HG02938 (cell line): Measurements from ENCODE around the gene ZDHHC8.

Source experiments
- ATAC-seq: cut with Tn5 transposase; IDR thresholded peaks from one replicate; pipeline ENCODE4 v1.9.1; 2021; ENCODE audit warnings: mild to moderate bottlenecking, moderate library complexity; ENCODE audit not compliant: unreplicated experiment

ZDHHC8 gene

GRCh38 chr22:20141186-20142077, 9.8 kb downstream of the ZDHHC8 start:
- no peak for ATAC-seq

DNA sequence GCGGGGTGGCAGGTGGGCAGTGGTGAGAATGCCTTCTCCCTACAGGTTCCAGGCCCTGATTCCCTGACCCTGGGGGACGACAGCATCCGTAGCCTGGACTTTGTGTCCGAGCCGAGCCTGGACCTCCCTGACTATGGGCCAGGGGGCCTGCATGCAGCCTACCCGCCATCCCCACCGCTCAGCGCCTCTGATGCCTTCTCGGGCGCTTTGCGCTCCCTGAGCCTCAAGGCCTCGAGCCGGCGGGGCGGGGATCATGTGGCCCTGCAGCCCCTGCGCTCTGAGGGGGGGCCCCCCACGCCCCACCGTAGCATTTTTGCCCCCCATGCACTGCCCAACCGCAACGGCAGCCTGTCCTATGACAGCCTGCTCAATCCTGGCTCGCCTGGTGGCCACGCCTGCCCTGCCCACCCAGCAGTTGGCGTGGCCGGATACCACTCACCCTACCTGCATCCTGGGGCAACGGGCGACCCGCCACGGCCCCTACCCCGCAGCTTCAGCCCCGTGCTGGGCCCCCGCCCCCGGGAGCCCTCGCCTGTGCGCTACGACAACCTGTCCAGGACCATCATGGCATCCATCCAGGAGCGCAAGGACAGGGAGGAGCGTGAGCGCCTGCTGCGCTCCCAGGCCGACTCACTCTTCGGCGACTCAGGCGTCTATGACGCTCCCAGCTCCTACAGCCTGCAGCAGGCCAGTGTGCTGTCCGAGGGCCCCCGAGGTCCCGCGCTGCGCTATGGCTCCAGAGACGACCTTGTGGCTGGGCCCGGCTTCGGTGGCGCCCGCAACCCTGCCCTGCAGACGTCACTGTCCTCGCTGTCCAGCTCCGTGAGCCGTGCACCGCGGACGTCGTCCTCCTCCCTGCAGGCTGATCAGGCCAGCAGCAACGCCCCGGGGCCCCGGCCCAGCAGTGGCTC, 11.4 kb downstream of the ZDHHC8 start:
- no peak for ATAC-seq

- no peak for ATAC-seq
These were observed 12.5 kb downstream of the ZDHHC8 start for GRCh38 chr22:20143883-20144665.

DNA sequence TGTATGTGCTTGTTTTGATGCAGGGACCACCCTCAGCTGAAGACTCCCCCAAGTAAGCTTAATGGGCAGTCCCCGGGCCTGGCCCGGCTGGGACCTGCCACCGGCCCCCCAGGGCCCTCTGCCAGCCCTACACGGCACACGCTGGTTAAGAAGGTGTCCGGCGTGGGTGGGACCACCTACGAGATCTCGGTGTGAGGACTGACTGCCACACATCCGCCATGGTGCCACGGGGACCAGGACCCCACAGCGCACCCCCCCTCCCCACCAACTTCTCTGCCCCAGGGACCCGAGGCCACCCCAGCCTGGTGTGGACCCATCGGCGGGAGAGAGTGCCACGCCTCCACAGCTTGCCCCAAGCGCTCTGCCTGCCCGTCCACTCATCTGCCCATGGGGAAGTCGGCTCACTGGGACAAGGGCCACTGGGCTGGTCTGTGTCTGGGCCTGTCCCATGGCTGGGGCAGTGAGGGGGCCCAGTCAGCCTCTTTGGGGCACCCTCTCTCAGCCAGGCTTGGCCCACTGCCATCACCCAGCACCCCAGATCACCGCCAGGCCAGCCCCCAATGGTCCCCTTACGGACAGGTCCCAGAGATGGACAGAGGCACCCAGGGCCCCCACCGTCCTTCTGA, 13.7 kb downstream of the ZDHHC8 start:
- ATAC-seq = no peak

- ATAC-seq = no peak
These were observed 14.2 kb downstream of the ZDHHC8 start for GRCh38 chr22:20145832-20146223.

GRCh38 chr22:20146777-20147176, 15.2 kb downstream of the ZDHHC8 start:
- no peak for ATAC-seq

DNA sequence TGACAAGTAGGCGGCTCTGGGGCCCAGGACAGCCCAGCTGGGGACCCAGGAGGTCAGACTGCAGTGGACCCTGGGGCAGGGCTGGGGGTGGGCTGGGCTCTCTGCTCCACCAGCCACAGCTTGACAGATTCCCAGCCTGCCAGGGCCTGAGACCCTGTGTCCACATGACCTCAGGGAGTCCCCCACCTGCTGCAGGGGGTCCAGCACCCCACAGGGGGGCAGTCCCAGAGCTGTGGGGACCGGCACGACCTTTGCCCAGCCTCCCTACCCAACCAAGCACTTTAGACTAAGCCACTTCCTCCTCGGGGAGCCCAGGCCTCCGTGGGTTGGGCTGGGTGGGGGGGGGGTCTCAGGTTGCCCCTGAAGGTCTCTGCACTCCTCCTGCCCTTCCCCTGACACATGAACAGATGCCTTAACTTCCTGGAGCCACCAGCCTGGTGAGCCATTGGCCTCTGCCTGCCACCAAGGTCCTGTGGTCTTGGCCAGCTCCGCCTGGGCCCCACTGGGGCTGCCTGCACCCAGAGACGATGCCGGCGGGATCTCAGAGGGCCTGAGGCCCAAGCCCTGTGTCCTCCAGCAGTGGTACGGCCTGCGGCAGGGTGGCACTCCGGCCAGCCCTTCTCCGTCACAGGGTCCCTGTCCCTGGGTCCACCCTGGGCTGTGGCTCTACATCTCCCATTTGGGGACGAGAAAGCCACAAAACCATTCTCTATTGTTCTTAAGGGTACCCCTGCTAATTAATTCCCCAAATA, 15.8 kb downstream of the ZDHHC8 start:
- ATAC-seq = no peak

DNA sequence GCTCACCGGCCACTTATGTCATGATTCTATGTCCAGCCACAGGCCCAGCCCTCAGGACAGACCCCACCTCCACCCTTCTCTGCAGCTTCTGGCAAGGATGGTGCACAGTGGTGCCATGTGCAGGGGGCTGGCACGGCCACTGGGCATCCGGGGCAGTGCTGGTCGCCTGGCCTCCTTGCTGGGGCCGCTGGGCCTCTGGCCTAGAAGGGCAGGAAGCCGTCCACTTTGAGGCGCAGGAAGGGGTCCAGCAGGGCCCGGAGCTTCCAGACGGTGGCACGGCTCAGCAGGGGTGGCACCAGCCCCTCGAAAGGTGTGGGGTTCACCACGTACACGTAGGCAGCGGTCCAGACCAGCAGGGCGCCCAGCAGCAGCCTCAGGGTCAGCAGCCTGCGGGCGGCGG, 16.8 kb downstream of the ZDHHC8 start:
- no peak for ATAC-seq

DNA sequence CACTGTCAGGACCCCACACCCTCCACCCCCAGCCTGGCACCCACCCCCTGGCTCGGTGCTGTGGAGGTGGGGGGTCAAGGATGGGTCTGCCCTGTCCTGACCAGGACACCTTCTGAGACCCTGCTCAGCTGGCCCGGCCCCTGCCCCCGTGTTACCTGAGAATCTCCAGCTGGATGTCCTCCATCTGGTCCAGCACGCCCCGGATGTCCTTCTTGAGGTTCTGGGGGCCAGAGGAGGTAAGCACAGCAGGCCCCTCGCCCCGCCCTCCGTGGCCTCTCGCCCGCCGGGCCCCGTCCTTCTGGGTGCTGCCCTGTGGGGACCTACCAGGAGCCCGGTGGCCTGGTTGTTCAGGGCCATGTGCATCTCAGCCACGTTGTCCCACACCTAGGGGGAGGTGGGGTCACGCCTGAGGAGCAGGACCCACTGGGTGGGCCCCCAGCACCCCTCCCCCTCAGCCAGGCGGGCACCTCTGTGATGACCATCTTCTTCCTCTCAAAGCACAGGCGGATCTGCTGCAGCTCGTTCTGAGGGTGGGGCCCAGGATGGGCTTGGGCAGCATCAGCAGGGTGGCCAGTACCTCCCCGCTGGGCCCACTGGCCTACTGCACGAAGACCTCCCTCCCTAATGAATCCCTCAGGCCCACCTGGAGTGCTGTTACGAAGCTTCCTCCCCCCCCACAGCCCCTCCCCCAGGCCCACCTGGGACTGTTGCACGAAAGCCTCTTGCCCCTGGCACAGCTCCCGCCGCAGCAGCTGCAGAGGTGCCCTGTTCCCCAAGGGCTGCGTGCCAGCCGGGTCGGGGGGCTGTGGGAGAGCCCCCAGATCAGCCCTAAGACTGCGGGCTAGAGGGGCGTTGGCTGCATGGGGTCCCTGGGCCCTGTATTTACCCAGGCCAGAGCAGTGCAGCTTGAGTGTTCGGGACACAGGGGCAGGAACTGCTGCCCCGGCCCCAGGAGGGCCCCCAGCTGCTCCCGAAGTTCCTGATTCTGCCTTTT, 17.9 kb downstream of the ZDHHC8 start:
- no peak for ATAC-seq

- ATAC-seq = no peak
These were observed 19.0 kb downstream of the ZDHHC8 start, which contains the start of gene CCDC188 for GRCh38 chr22:20150381-20151275. CCDC188 (minus strand) TSS chr22:20151055; CDS start chr22:20150986, 69 bp downstream.

GRCh38 chr22:20151276-20151588, 19.6 kb downstream of the ZDHHC8 start:
- ATAC-seq = no peak

DNA sequence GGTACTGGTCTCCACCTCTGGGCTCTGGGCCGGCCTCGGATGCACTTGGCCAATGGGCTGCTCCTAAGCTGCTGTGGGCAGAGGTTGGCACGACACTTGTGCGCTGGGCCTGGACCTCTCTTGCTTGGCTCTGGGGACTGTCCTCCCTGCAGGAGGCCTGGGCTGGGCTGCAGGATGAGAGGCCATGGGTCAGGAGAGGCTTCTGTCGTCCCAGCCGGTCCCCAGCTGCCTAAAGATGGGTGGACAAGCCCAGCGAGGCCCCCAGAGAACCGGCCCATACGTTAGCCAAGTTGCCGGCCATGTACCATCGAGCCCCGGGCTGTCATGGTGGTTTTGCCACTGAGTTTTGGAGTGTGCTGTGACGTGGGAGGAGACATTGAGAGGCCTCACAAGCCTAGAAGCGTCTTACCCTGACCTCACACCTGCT, 20.9 kb downstream of the ZDHHC8 start:
- no peak for ATAC-seq

GRCh38 chr22:20153945-20154344, 22.3 kb downstream of the ZDHHC8 start:
- no peak for ATAC-seq

- ATAC-seq = no peak
These were observed 23.1 kb downstream of the ZDHHC8 start for GRCh38 chr22:20154602-20155187.

DNA sequence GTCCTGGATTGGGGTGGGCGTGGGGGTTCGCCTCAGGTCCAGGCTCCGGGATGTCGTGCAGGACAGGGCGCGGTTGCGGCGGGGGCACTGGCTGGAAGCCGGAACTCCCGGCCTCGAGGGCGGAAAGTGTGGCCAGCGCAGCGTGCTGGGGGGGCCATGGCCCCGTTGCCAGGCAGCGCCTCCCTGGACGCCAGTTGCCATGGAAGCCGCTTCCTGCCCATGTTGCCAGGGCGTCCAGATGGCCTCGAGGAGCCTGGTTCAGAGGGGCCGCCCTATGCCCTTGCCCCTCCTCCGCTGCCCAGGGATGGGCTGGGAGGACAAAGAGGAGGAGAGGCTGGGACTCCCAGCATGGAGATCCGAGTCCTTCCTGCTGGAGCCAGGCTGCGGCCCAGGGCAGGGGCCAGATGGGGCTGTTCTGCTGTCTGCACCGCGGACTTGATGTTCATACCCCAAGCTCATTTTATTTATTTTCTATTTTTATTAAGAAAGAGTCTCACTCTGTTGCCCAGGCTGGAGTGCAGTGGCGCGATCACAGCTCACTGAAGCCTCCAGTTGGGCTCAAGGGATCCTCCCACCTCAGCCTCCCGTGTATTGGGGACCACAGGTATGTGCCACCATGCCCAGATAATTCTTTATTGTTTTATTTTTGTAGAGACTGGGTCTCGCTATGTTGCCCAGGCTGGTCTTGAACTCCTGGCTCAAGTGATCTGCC, 23.9 kb downstream of the ZDHHC8 start:
- no peak for ATAC-seq

DNA sequence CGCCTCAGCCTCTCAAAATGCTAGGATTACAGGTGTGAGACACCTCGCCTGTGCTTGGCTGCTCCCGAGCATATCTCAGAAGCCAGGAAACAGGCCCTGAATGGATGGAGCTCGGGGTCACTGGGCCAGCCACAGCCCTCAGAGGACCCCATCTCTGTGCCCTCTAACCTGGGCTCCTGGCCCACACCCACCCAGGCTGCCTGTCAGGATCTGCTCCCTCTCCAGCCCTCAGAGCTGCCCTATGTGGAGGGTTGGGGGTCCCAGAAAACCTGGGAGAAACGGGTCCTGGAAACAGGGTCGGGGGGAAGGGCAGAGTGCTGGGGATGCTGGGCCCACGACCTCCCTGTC, 24.4 kb downstream of the ZDHHC8 start:
- ATAC-seq = no peak
